ENCODE results near the gene TMEM87A.
A peak's percentile ranks its signal among the peaks of the same experiment; 100 is the strongest.

TMEM87A gene

DNA sequence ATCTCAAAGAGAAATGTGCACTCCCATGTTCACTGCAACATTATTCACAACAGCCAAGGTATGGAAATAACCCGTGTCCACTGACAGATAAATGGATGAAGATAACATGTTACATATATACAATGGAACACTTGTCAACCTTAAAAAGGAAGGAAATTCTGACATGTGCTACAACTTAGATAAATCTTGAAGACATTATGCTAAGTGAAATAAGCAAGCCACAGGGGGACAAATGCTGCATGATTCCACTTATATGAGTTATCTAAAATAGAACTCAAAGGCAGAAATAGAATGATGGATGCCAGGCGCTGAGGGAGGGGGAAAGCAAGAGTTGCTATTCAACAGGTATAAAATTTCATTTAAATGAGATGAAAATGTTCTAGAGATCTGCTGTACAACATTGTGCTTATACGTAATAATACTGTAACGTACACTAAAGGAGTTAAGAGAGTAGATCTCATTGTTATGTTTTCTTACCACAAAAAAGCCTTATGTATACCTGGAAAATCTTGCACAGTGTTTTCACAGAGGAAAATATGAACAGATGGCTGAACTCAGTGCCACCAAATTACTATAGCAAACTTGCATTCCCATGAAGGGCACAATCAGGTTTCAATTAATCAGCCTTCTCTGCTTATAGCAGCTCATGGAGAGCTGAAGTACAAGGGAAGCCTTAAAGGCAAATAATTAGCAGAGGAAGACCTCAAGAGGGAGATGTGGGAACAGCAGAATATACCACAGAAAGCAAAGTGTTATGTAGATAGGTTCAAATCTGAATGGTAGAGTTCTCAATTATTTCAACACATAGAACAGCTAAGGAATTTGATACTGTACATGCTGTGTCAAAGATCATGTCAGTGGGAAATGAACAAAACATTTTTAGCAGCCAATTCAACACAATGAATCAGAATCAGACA, 57.1 kb downstream of the TMEM87A start:
- in situ Hi-C loops (cut with HindIII; ENCODE audit: low pct_ligation_motif_present, low pct_unique_long_range_greater_than_20kb, low sequenced_read_pairs) = no loop called here
- DNase-seq = no peak

DNA sequence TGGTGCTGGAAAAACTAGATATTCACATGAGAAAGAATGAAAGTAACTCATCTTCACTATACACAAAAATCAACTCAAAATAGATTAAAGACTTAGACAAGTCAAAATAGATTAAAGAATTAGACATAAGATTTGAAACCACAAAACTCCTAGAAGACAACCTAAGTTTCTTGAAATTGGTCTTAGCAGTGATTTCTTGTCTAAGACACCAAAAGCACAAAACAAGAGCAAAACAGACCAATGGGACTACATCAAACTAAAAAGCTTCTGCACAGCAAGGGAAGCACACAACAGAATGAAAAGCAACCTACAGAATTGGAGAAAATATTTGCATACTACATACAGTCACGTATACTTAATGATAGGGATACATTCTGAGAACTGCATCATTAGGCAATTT, 58.6 kb downstream of the TMEM87A start:
- in situ Hi-C loops (cut with HindIII; ENCODE audit: low pct_ligation_motif_present, low pct_unique_long_range_greater_than_20kb, low sequenced_read_pairs) = no loop called here
- no peak for DNase-seq

DNA sequence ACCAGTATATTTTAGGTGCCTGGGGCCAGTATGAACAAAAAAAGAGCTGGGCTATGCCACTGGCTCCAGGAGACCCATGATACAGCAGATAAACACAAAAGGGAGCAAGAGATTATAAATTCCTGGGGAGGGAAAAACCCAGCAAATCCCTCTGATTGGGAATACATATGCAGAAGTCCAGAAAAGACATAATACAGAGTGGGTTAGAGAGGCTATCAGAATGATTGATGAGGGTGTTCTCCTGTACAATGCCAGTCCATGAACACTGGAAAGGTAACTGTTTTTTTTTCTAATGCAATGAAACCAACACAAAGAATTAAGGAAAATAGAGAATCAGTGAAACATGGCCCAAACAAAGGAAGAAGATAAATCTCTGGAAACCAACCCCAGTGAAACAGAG, 59.7 kb downstream of the TMEM87A start:
- in situ Hi-C loops (cut with HindIII; ENCODE audit: low pct_ligation_motif_present, low pct_unique_long_range_greater_than_20kb, low sequenced_read_pairs) = no loop called here

DNA sequence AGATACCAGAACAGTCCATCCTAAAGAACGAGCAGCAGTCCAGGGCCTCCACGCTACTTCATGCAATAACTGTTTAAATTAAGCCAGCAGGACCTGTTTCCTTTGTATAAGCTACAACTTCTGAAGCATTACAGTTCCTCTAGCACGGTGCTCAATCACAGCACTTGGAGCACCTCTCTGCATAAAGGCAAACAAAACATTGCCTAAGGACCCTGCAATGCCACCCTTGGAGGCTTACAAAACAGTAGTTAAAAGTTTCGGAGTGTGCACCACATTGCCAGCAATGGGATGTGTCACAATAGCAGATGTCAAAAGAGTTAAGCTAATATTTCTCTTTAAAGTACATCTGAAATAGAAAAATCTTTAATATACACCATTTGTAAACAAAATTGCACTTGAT, 62.5 kb downstream of the TMEM87A start:
- in situ Hi-C loops (cut with HindIII; ENCODE audit: low pct_ligation_motif_present, low pct_unique_long_range_greater_than_20kb, low sequenced_read_pairs) = no loop called here
- no peak for DNase-seq

More for the DNA sequence above, 59.7 kb downstream of the TMEM87A start:
- DNase-seq = no peak

DNA sequence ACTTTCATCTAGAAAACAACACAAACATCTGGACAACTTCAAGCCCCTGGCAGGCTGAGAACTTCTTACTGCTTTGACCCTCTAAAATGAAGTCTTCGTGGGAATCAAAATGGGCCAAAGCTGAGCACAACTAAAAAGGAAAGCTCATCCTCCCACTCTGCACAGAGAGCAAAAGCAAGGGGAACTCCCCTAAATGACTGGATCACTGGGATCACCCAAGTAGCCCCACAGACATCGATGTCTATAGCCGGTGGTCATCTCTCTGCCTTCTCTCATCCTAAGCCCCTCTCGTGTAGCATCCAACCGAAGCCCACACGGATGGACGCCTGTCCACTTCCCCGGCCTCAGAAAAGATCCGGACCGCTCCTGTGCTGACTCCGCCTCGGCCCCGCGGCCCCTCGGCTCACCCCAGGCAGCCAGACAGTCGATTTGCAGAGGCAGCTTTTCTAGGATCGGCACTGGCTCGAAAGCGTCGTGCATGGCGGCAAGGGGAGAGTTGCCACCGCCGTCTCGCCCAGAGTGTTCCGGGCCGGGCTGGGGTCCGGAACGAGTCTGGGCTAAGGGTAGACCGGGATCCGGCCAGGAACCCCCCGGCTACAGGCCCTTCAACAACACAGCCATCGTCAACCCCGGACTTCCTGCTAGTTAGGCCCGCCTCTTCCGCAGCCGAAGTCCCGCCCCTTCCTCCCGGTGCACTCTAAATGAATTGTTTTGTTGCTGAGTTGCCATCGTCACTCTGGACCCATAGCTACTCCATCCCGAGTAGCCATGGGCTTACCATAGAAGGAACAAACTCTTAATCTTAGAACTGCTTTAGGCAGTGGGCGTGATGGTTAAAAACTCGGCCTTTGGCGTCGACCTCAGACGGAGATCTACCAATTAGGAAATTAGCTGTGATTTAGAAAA, 65.3 kb downstream of the TMEM87A start, which contains the start of gene VPS39:
Gene VPS39 (minus strand): TSS at position 631 of the 906 bp plus-strand sequence. CDS start 151 bp downstream, at position 480.
- in situ Hi-C loops (cut with HindIII; ENCODE audit: low pct_ligation_motif_present, low pct_unique_long_range_greater_than_20kb, low sequenced_read_pairs) = no loop called here

DNA sequence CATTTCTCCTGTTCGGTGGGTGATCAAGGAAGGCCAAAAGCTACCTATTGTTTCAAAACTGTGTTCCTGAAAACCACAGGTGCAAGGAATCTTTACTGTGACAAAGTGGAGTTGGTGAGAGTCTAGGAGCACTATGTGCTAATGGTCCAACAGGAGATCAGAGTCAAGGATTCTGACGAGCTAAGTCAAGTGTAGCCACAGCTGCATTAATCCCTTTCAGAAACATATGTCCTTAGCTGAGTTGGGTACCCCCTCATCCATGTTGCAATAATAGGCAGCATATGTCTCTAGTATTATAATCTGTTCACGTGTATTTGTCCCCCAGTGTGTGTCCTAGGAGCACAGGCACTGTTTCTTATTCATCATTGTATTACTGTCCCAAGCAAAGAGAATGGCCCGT, 66.8 kb downstream of the TMEM87A start:
- DNase-seq = no peak
- in situ Hi-C loops (cut with HindIII; ENCODE audit: low pct_ligation_motif_present, low pct_unique_long_range_greater_than_20kb, low sequenced_read_pairs) = no loop called here

More for the DNA sequence above, 65.3 kb downstream of the TMEM87A start, which contains the start of gene VPS39:
- DNase-seq = peak; percentile 79

DNA sequence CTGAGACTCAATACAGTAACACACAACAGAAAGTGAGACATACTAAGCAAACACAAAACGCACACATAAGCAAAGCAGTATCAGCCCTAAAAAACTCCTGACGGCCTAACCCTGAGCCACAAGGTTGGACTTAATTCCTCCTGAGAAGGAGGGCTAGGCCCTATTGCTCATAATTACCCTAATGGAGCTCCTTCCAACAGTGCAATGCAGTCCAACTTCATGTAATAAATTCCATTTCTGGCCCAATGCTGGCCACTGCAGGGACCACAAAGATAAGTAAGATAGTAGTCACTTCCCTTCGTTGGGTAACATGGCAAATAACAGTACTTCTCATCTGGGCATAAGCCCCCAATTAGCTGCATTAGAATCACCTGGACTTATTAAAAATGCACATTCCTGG, 69.3 kb downstream of the TMEM87A start:
- DNase-seq = no peak
- in situ Hi-C loops (cut with HindIII; ENCODE audit: low pct_ligation_motif_present, low pct_unique_long_range_greater_than_20kb, low sequenced_read_pairs) = no loop called here

DNA sequence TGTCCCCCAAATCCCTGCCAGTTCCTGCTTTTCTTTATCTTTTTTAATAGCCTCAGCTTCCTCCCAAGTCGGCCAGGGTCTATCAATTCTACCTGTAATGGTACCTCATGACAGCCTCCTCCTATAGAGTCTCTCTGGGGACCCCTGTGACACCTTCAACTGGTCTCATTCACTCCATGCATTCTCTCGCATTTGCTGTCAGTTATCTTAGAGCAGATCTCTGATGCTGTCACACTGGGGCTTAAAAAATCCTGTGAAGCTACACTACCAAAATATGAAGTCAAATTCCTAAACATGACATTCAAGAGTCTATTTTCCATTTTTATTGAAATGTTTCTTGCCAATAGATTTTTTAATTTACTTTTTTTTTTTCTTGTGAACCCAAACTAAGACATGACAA, 70.6 kb downstream of the TMEM87A start:
- in situ Hi-C loops (cut with HindIII; ENCODE audit: low pct_ligation_motif_present, low pct_unique_long_range_greater_than_20kb, low sequenced_read_pairs) = no loop called here
- no peak for DNase-seq

DNA sequence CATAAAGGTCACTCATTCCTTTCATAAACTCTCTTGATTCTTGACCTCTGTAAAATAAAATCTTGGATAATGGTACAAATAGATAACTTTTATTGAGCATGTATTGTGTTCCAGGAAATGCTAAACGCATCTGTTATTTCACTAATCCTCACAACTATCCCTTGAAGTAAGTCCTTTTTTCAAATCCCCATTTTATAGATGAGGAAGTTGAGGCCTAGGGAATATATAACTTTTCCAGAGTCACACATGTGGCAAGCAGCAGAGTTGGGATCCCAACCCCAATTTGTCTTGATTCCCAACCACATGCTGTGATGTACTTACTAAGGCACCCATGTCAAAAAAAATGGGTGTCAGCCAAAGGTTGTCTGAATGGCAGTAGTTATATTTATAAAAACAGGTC, 71.4 kb downstream of the TMEM87A start:
- DNase-seq = no peak
- in situ Hi-C loops (cut with HindIII; ENCODE audit: low pct_ligation_motif_present, low pct_unique_long_range_greater_than_20kb, low sequenced_read_pairs) = no loop called here

DNA sequence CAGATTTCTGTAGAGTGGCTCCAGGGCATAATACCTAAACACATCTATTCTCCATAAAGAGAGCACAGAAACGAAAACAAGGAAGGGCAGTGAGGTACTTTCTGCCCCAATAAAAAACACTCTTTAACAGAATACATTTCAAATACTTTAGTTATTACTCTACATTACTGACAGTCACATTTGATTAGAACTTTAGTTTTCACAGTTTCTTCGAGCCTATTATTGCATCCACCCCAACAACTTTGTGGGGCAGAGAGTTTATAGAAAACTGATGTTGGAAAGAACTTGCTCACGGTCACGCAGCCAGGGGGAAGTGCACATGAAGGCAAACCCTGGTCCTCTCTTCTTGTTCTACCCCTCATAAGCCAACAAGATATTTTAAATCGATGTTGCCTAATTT, 74.1 kb downstream of the TMEM87A start:
- in situ Hi-C loops (cut with HindIII; ENCODE audit: low pct_ligation_motif_present, low pct_unique_long_range_greater_than_20kb, low sequenced_read_pairs) = no loop called here

DNA sequence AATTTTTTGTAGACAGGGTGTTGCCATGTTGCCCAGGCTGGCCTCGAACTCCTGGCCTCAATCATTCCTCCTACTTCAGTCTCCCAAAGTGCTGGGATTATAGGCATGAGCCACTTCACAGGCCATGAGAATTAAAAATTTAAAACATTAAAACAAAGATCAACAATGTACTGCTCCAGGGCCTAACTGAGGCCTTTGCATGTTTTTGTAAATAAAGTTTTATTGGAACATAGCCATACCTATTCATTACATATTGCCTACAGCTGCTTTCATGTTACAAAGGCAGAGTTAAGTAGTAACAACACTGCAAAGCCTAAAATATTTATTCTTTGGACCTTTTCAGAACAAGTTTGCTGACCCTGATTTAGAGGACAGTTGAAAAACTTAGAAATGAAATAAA, 74.7 kb downstream of the TMEM87A start:
- in situ Hi-C loops (cut with HindIII; ENCODE audit: low pct_ligation_motif_present, low pct_unique_long_range_greater_than_20kb, low sequenced_read_pairs) = no loop called here
- DNase-seq = no peak

More for the DNA sequence above, 74.1 kb downstream of the TMEM87A start:
- no peak for DNase-seq

DNA sequence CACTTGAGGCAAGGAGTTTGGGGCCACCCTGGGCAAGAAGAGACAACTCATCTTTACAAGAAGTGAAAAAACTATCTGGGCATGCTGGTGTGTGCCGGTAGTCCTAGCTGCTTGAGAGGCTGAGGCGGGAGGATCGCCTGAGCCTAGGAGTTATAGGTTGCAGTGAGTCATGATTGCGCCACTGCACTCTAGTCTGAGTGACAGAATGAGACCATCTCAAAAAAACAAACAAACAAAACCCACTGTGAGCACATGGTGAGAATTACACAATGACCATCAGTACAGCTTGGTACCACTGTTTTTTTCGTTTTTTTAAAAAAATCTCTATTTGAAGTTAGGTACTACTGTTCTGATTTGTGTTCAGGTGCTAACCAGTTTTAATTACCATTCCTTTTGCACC, 78.7 kb downstream of the TMEM87A start:
- in situ Hi-C loops (cut with HindIII; ENCODE audit: low pct_ligation_motif_present, low pct_unique_long_range_greater_than_20kb, low sequenced_read_pairs) = no loop called here
- no peak for DNase-seq

DNA sequence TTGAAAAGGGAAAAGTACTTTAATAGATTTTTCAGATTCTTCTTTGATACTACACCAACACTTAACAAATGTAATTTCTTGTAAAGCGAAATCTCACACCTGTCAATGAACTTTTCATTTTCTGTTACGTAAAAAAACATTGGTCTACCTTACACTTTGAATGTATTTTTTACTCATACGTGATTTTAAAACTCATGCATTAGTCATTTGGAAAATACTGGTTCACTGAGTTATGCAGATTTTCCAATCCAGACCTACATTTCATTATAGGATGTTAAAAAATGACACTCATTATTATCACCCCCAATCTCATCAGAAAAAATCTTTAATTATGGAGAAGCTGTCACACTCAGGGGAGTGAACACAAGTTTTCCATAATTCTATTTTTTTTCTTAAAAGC, 79.8 kb downstream of the TMEM87A start:
- no peak for DNase-seq
- in situ Hi-C loops (cut with HindIII; ENCODE audit: low pct_ligation_motif_present, low pct_unique_long_range_greater_than_20kb, low sequenced_read_pairs) = no loop called here

DNA sequence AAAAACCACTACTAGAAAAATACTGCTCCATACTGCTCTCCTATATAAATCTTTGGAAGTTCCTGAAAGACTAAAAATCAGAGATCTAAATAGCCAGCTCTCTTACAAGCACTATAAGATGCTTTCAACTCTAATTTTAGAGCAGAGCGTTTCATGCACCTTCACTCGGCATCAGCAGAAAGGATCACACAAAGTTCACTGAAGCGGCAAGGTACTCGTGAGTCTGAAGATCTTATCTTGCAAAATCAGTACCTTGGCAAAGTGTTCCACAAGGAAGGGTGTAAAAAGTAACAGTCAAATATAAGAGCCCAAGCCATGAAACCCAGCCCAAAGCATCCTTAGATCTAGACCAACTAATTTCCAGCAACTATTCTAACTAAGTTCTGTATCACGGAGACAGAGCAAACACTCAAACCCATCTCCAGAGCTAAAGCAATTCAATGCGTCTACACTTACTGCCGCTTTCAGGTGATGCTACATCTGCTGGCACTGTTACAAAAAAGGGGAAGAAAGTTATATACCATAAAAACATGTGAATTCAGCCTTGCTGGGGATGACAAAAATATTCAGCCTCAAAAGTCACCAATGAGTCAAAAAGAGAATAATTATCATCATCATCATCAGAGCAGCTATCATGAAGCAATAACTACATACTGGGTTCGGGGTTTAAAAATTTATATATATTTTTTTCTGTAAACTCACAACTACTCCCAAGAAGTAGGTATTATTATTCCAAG, 81.5 kb downstream of the TMEM87A start:
- no peak for DNase-seq

DNA sequence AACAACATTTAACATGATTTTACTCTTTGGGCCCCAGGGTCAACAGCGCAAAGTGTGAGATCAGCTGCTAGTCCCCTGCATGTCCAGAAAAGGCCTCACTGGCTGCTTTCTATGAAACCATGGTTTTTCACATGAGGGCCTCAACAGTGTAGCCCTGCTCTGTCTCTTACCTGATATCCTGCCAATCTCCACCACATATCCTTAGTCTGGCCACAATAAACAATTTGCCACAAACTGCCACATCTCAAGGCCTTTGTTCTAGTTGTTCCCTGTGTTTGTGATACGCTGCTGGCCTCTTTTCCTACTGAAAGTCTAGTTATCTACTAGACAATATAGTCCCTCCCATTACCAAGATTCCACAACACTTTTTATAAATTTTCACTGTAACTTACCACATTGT, 82.9 kb downstream of the TMEM87A start:
- no peak for DNase-seq
- in situ Hi-C loops (cut with HindIII; ENCODE audit: low pct_ligation_motif_present, low pct_unique_long_range_greater_than_20kb, low sequenced_read_pairs) = no loop called here

More for the DNA sequence above, 81.5 kb downstream of the TMEM87A start:
- in situ Hi-C loops (cut with HindIII; ENCODE audit: low pct_ligation_motif_present, low pct_unique_long_range_greater_than_20kb, low sequenced_read_pairs) = no loop called here

DNA sequence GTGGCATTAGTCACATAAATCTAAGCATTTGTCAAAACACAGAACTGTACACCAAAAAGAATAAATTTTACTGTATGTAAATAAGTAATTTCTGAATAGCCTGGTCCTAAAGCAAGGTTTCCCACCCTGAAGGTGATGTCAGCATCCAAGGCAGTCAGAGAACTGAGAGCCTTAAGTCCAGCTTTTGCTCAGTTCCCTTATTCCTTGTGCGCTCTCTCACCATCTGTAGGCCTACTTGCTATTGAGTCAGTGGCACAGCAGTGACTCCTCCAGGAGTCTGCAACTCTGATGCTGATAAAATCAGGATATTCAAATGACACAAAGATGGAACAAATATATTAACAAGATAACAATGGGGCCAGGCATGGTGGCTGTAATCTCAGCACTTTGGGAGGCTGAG, 87.4 kb downstream of the TMEM87A start:
- in situ Hi-C loops (cut with HindIII; ENCODE audit: low pct_ligation_motif_present, low pct_unique_long_range_greater_than_20kb, low sequenced_read_pairs) = no loop called here
- no peak for DNase-seq

DNA sequence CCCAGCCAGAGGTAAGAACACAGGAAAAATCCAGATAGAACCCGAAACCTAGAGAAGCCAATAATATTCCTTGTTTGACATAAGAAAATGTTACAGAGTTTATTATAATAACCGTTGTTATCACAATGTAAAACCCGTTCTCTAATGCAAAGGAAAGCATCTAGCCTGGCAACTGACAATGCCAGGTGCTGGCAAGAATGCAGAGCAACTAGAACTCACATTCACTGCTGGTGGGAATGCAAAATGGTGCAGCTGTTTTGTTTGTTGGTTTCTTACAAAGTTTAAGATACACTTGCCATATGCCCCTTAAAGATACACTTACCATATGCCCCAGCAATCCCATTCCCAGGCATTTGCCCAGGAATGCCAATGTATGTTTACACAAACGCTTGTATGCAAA, 88.5 kb downstream of the TMEM87A start:
- in situ Hi-C loops (cut with HindIII; ENCODE audit: low pct_ligation_motif_present, low pct_unique_long_range_greater_than_20kb, low sequenced_read_pairs) = no loop called here
- DNase-seq = no peak

DNA sequence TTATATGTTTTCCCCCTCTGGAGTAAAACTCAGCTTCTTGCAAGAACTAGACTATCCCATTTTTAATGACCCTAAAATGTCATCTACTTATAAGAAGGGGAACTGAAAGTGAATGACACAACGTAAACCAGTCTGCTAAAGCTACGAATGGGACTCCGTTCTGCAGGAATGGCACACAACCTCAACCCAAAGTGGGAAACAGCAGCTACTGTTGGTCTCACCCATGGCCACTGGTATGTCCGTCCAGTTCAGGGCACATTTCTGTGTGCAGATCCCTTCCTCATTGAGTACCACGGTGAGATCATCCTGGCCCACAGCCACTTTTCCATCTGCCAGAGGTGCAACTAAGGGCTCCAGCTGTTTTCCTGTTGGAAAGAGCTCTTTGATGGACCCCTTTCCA, 88.9 kb downstream of the TMEM87A start:
- in situ Hi-C loops (cut with HindIII; ENCODE audit: low pct_ligation_motif_present, low pct_unique_long_range_greater_than_20kb, low sequenced_read_pairs) = no loop called here
- DNase-seq = no peak

DNA sequence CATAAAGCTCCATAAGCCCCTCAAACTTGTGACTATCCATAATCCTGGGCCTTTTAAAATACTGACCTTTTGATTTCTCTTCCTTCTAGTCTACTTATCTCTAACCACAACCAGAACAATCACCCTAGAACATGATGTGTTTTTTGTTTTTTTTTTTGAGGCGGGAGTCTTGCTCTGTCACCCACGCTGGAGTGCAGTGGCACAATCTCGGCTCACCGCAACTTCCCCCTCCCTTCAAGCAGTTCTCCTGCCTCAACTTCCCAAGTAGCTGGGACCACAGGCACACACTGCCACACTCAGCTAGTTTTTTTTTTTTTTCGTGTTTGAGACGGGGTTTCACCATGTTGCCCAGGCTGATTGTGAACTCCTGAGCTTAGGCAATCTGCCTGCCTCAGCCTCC, 90.3 kb downstream of the TMEM87A start:
- in situ Hi-C loops (cut with HindIII; ENCODE audit: low pct_ligation_motif_present, low pct_unique_long_range_greater_than_20kb, low sequenced_read_pairs) = no loop called here
- DNase-seq = no peak
